DMS153 (cell line): Measurements from ENCODE around the gene CCDC78.

Experiments used
- DNase-seq: peaks from one replicate; lab custom pipeline; 2025; lab: John Stamatoyannopoulos, UW

The CCDC78 gene

DNA sequence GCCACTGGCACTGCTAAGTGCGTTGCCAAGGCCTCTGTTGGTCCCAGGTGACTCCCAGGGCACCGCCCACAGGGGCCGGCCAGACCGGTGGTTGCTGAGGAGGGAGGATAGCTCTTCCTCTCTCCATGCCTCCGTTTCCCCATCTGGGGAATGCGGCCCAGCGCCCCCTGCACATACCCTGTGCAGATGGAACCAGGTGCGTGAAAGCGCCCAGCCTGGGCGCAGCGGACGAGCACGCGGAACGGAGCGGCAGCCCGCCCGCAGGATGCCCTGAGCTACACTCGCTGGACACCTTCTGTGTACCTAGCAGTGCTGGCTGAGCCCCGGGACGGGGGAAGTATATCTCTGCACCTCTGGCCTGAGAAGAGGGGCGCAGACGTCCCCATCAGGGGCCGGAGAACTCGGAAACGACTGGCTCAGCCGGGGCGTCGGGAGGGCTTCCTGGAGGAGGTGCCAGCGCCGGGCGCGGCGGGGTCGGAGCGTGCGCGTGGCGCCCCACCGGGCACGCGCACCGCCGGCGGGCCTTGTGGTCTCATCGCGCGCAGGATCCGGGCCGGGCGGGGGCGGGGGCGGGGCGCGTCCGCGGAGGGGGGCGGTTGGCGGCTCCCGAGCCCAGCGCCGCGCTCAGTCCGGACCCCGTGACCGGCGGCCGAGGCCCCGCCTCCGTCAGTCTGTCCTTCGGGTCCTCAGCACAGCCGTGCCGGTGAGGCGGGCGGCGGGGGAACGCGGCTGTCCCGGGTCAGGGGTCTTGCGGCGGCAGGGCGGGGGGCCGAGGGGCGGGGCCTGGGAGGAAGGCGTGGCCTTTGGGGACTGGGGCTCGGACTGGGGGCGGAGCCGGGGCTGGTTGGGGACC is at the start of gene CCDC78, which contains the start of gene HAGHL:
TSS of gene CCDC78 (minus strand) at position 6 of the 853 bp plus-strand sequence. CDS start 76 bp downstream, outside the sequence.
TSS of gene HAGHL (plus strand) at position 669 of the 853 bp plus-strand sequence. CDS start 404 bp downstream, outside the sequence.
- DNase-seq, result no peak

DNA sequence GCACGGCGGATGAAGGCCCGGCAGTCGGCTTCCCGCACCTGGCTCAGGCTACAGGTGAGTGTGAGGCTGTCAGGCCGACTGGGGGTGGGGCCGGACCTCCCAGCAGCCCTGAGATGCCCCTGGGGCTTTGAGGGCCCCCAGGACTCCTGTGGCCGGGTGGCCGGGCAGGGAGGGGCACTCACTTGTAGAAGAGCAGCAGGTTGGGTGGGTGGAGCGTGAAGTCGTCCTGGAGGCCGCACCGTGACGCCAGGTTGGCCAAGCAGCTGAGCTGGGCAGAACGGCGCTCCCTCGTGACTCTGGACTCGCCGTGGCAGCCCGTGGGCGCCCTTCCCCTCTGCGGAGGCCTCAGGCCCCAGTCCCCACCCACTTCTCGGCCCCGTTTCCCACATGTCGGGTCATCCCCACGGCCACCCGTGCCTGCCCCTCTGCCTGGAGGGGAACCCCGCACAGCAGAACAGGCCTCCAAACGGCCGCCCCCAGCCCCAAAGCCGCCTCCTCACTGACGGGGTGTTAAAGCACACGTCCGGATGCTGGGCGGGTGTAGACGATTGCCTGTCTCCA is 49.1 kb upstream of the CCDC78 start:
- no peak for DNase-seq

DNA sequence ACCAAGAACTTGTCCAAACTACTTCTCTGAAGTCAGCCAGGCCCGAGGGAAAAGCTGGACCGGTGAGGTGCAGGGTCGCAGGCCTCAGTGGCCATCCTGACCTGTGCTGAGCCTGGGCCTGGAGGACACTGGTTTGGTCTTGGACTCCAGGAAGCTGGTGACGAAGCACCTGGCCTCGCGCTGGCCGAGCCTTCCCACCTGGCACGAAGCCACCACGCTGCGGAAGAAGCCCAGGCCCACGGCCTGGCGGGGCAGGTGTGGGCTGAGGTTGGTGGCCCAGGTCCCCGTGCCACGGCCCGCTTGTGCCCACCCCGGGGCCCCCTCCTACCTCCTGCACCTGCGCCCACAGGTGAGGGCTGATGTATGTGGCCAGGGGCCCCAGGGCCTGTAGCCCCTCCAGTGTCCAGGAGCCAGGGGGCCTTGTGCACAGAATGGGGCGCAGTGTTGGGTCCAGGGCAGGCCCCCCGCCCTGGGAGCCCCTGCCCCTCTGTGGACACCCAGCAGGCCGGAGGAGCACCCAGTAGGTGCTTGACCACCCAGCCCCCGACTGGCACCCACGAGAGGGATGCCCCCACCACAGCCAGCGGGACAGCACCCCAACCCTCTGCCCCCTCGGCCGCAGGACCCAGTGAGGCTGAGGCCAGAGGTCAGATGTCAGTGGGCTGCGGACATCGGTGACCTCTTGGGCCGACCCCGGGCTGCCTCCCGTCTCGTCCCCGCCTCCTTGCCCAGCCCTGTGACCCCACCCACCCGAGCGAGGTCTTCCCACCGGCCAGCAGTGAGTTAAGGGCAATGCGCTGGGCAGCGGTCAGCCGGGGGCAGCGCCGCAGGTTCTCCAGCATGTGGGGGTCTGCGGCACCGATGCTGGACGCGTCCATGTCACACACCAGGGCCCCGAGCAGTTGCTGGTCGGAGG is 48.1 kb upstream of the CCDC78 start:
- no peak for DNase-seq

DNA sequence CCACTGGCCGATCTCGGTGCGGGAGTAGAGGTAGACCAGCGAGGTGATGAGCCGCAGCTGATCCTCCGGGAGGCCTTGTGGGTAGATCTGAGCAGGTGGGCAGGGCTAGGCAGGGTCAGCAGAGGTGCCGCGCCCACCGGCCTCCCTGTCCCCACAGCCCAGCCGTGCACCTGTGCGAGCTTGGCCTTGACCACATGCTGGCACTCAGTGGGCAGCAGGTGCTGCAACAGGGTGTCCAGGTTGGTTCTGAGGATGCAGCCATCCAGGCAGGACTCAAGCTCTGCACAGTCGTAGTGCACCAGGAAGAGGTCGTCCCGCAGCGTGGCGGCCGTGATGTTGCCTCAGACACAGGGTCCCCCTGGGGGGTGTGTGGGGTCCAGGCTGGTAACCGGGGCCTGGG is 46.7 kb upstream of the CCDC78 start:
- no peak for DNase-seq

- DNase-seq, result no peak
Measured at GRCh38 chr16:770411-770810, 44.2 kb upstream of the CCDC78 start.

- DNase-seq, result no peak
Measured at GRCh38 chr16:769934-770333, 43.7 kb upstream of the CCDC78 start.

DNA sequence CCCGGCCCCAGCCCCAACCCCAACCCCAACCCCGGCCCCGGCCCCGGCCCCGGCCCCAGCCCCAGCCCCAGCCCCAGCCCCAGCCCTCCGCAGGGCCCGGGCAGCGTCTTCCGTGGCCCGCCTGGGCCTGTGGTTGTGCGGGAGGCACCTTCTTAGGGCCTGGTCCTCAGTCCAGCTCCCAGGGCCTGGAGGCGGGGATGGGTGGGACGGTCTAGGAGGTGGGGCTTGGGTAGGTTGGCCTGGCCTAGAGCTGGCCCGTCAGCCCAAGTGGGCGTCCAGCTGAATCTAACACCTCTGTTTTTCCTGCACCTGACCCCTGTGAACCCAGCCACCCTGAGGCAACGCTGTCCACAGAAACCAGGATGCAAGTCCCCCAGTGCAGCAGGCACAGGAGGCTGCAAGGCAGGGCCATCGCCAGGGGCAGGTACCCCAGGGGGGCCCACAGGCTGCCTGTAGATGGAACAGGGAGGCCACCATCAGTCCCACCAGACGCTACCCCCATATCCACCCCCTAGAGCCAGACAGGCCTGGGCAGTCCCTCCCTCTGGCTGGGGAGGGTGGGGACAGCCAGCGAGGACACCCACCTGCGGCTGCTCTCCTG is 43.0 kb upstream of the CCDC78 start:
- DNase-seq, result no peak

- no peak for DNase-seq
Measured at GRCh38 chr16:768428-768827, 42.2 kb upstream of the CCDC78 start.

DNA sequence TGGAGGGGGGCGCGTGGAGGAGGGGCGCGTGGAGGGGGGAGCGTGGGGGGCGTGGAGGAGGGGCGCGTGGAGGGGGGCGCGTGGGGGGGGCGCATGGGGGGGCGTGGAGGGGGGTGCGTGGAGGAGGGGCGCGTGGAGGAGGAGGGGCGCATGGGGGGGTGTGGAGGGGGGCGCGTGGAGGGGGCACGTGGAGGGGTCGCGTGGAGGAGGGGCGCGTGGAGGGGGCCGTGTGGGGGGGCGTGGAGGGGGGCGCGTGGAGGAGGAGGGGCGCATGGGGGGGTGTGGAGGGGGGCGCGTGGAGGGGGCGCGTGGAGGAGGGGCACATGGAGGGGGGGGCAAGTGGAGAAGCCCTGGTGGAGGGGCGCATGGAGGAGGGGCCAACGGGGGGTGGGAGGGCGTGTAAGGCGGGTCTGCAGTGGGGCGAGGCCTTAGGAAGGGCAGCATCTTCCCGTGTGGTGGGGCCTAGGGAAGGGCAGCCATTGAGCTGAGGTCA is 41.5 kb upstream of the CCDC78 start:
- DNase-seq, result no peak

- no peak for DNase-seq
Measured at GRCh38 chr16:766820-767640, 40.8 kb upstream of the CCDC78 start.

GRCh38 chr16:766008-766819 is 40.0 kb upstream of the CCDC78 start:
- no peak for DNase-seq

DNA sequence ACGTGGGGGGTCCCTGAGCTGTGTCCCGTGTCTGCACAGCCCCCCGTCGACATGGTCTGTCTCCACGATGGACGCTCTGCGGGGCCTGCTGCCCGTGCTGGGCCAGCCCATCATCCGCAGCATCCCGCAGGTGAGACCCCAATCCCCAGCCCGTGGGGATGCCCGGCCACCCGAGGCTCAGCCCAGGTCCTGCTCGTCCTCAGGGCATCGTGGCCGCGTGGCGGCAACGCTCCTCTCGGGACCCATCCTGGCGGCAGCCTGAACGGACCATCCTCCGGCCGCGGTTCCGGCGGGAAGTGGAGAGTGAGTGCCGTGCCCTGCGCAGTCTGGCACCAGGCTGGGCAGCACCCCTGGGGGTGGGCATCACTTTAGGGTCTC is 39.2 kb upstream of the CCDC78 start:
- no peak for DNase-seq

GRCh38 chr16:764848-765487 is 38.7 kb upstream of the CCDC78 start:
- no peak for DNase-seq

- DNase-seq, result no peak
Measured at GRCh38 chr16:764184-764750, 38.0 kb upstream of the CCDC78 start.

DNA sequence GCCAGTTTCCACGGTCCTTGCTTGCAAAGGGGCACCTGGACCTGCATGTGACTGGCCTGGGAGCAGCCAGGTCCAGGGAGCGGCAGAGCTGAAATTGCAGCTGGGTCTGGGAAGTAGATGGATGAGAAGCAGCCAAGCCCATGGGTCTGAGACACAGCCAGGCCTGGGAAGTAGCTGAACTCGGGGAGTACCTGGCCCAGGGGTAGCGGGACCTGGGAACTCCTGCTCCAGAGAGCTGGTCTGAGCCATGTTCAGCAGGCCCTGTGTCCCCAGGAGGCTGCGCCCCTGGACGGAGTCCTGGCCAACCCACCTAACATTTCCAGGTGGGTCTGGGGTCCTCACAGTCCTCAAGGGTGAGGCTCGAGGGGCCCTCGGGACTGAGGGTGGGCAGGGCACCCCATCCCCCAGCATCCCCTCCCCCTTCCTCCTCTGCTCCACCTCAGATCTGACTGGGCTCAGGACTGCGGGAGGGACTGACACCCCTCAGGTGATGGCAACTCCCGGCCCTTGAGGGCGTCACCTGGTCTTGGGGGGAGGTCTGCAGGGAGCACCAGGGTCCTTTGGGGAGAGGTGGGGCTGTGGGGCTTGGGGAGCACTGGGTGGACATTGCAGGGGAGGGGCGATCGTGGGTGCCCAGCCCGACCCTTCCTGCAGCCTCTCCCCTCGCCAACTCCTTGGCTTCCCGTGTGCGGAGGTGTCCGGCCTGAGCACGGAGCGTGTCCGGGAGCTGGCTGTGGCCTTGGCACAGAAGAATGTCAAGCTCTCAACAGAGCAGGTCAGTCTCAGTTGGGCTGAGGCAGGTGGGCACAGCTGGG is 37.3 kb upstream of the CCDC78 start:
- no peak for DNase-seq

GRCh38 chr16:762595-763268 is 36.5 kb upstream of the CCDC78 start:
- DNase-seq, result no peak

DNA sequence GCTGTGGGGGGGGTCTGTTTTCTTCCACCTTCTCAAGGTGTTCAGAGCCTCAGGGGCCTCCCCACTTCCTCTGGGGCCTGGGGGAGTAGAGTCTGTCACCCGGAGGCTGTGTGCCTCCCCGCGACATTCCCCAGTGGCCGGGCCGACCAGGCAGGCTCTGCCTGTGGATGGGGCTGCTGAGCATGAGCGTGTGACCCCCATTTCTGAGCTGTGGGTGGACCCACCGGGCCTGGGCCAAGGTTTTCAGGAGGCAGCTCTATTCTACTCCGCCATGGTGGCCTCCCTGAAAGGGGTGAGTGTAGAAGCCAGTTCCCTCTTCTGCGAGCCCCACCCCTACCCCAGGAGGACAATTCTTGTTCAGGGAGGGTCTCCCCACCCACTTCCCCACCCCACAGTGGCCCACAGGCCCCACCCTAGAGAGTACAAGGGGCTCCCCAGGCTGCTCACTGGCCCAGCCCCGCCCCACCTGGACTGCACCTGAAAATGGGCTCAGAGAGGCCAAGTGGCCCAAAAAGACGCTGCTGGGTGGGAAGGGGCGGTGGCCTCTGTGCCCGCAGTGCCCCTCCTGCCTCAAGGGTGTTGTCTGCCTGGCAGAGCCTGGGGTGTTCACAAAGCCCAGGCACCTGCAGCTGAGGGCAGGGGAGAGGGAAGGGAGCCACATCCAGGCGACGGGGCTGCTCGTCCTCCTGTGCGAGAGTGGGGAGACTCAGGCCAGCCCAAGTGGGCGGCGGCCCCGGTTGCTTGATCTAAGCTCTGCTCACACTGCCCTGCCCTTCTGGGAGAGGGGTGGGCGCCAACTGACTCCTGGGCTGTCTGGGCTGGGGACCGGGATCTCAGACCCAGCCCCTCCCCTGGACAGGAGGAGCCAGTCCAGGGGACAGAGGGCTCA is 35.6 kb upstream of the CCDC78 start:
- DNase-seq, result no peak
